BLaER1 (cell line): Measurements from ENCODE around the gene PPIE.

Experiments used
- H3K27ac ChIP-seq: shearing (Covaris generic); formaldehyde crosslinking; 2 replicates; pipeline ENCODE4 v1.8.1; 2022
- H3K27me3 ChIP-seq: shearing (Covaris generic); formaldehyde crosslinking; 2 replicates; pipeline ENCODE4 v1.8.1; 2022
- H3K36me3 ChIP-seq: shearing (Covaris generic); formaldehyde crosslinking; 2 replicates; pipeline ENCODE4 v1.8.1; 2022
- H3K4me1 ChIP-seq: shearing (Covaris generic); formaldehyde crosslinking; 2 replicates; pipeline ENCODE4 v1.8.1; 2022
- H3K4me2 ChIP-seq: shearing (Covaris generic); formaldehyde crosslinking; 2 replicates; pipeline ENCODE4 v1.8.1; 2022
- H3K4me3 ChIP-seq: shearing (Covaris generic); formaldehyde crosslinking; 2 replicates; pipeline ENCODE4 v1.8.1; 2022
- H3K9ac ChIP-seq: shearing (Covaris generic); formaldehyde crosslinking; 2 replicates; pipeline ENCODE4 v1.8.1; 2022
- H3K9me3 ChIP-seq: shearing (Covaris generic); formaldehyde crosslinking; 2 replicates; pipeline ENCODE4 v1.8.1; 2022
- H4K20me1 ChIP-seq: shearing (Covaris generic); formaldehyde crosslinking; 2 replicates; pipeline ENCODE4 v1.8.1; 2022
- Cebpa-rat ChIP-seq: shearing (Covaris generic); IDR thresholded peaks from 2 replicates; pipeline ENCODE4 v1.8.1; 2022

PPIE gene

GRCh38 chr1:39738622-39739366 is at the start of gene PPIE:
Gene PPIE, plus strand, starts transcription at chr1:39738882. Its CDS starts 19 bp downstream, at chr1:39738901.
- H4K20me1 ChIP-seq, result no peaks in the 10 kb centered on the region
- no peaks in the 10 kb centered on the region for H3K27me3 ChIP-seq
- peak within 1 kb of the TSS; percentile 74 for H3K4me3 ChIP-seq
- H3K9me3 ChIP-seq, result no peaks in the 10 kb centered on the region
- H3K9ac ChIP-seq, result peak within 1 kb of the TSS; percentile 83
- H3K36me3 ChIP-seq, result peaks cover 31% of the 10 kb centered on the region
- H3K4me2 ChIP-seq, result peak within 1 kb of the TSS; percentile 95
- TF ChIP-seq Cebpa-rat, result no peak
- H3K27ac ChIP-seq, result peak within 1 kb of the TSS; percentile 86
- peaks cover 30% of the 10 kb centered on the region for H3K4me1 ChIP-seq

DNA sequence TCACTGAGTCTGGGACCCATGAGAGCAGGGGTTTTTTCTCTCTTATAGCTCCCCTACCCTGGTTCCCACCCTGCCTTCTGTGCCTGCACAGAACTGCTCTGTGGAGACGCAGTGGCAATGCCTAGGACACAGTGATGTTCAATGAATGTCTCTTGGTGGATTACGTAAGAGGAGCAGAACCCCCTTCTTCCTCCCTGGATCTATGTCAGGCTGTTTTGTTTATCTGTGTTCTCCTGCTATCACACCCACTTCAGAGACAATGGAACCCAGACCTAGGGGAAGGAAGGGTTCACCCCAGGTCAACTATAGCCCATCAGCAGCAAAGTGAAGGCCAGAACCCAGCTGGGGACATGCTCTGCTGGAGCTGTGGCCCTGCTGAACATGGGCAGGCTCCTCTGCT is 49.5 kb upstream of the PPIE start:
- no peak for TF ChIP-seq Cebpa-rat
- peaks cover 20% of the 10 kb centered on the region for H3K4me1 ChIP-seq
- no peaks in the 10 kb centered on the region for H3K36me3 ChIP-seq
- H3K4me2 ChIP-seq, result peak overlapping the region; percentile 45
- no peak overlapping the region for H3K4me3 ChIP-seq
- no peak overlapping the region for H3K27ac ChIP-seq
- H3K9me3 ChIP-seq, result no peaks in the 10 kb centered on the region
- no peak overlapping the region for H3K9ac ChIP-seq
- 0 out of 2 replicates have a peak, but pooled peaks cover 6% of the 10 kb centered on the region for H4K20me1 ChIP-seq
- H3K27me3 ChIP-seq, result peaks cover 24% of the 10 kb centered on the region; the same call in 1 of the 2 replicates

DNA sequence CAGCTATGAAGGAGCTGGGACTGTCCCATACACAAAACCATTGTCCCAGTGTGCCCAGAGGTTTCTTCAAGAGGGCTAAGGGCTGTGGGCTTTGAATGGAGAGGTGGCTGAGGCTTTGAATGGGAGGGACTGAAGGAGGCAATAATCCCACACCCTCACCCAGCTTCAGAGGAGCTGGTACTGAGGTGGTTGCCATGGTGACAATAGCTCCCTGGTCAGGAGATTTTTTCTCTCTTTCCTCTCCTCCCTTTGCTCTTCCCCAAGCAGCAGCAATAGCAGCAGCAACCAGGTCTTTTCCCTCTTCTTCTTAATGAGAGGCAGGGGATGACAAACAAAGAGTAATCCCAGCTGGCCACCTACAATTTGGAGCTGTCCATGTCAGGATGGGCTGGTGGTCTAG is 49.0 kb upstream of the PPIE start:
- no peak for TF ChIP-seq Cebpa-rat
- 0 out of 2 replicates have a peak, but pooled peaks cover 6% of the 10 kb centered on the region for H4K20me1 ChIP-seq
- peaks cover 24% of the 10 kb centered on the region; the same call in 1 of the 2 replicates for H3K27me3 ChIP-seq
- no peak overlapping the region for H3K9ac ChIP-seq
- no peak overlapping the region for H3K4me3 ChIP-seq
- H3K4me1 ChIP-seq, result peaks cover 20% of the 10 kb centered on the region
- no peak overlapping the region for H3K27ac ChIP-seq
- H3K9me3 ChIP-seq, result no peaks in the 10 kb centered on the region
- no peaks in the 10 kb centered on the region for H3K36me3 ChIP-seq
- peak overlapping the region; percentile 45 for H3K4me2 ChIP-seq

- H3K4me3 ChIP-seq, result no peak overlapping the region
- TF ChIP-seq Cebpa-rat, result no peak
- H4K20me1 ChIP-seq, result 0 out of 2 replicates have a peak, but pooled peaks cover 6% of the 10 kb centered on the region
- no peaks in the 10 kb centered on the region for H3K36me3 ChIP-seq
- no peaks in the 10 kb centered on the region for H3K9me3 ChIP-seq
- H3K4me2 ChIP-seq, result no peak overlapping the region
- H3K27ac ChIP-seq, result no peak overlapping the region
- H3K4me1 ChIP-seq, result peaks cover 20% of the 10 kb centered on the region
- H3K27me3 ChIP-seq, result peaks cover 24% of the 10 kb centered on the region; the same call in 1 of the 2 replicates
- H3K9ac ChIP-seq, result no peak overlapping the region
Observed at GRCh38 chr1:39690225-39690624, 48.5 kb upstream of the PPIE start.

GRCh38 chr1:39690794-39691382 is 47.8 kb upstream of the PPIE start:
- Histone ChIP-seq H3K9ac (no peak overlapping the region), H3K9me3 (no peaks in the 10 kb centered on the region), H3K4me3 (peak overlapping the region; percentile 63), H3K36me3 (no peaks in the 10 kb centered on the region), H3K27ac (no peak overlapping the region), H4K20me1 (0 out of 2 replicates have a peak, but pooled peaks cover 6% of the 10 kb centered on the region), H3K4me2 (peak overlapping the region; percentile 96), H3K27me3 (peaks cover 24% of the 10 kb centered on the region; the same call in 1 of the 2 replicates), H3K4me1 (peaks cover 20% of the 10 kb centered on the region)
- no peak for TF ChIP-seq Cebpa-rat

- no peak within 1 kb of the TSS for H3K27ac ChIP-seq
- no peaks in the 10 kb centered on the region for H3K9me3 ChIP-seq
- no peak for TF ChIP-seq Cebpa-rat
- peaks cover 24% of the 10 kb centered on the region; the same call in 1 of the 2 replicates for H3K27me3 ChIP-seq
- H3K4me2 ChIP-seq, result peak within 1 kb of the TSS; percentile 96
- no peaks in the 10 kb centered on the region for H3K36me3 ChIP-seq
- H3K9ac ChIP-seq, result no peak within 1 kb of the TSS
- peaks cover 20% of the 10 kb centered on the region for H3K4me1 ChIP-seq
- 0 out of 2 replicates have a peak, but pooled peaks cover 6% of the 10 kb centered on the region for H4K20me1 ChIP-seq
- peak within 1 kb of the TSS; percentile 63 for H3K4me3 ChIP-seq
Observed at GRCh38 chr1:39691383-39692151, 47.1 kb upstream of the PPIE start, which contains the start of gene HPCAL4. Gene HPCAL4, minus strand, starts transcription at chr1:39691433. Its CDS starts 6,830 bp downstream, at chr1:39684603.

- H3K9me3 ChIP-seq, result no peaks in the 10 kb centered on the region
- H3K27ac ChIP-seq, result no peak overlapping the region
- H3K4me1 ChIP-seq, result peaks cover 20% of the 10 kb centered on the region
- H3K27me3 ChIP-seq, result peaks cover 24% of the 10 kb centered on the region; the same call in 1 of the 2 replicates
- no peak for TF ChIP-seq Cebpa-rat
- H4K20me1 ChIP-seq, result 0 out of 2 replicates have a peak, but pooled peaks cover 6% of the 10 kb centered on the region
- no peak overlapping the region for H3K4me3 ChIP-seq
- no peak overlapping the region for H3K9ac ChIP-seq
- H3K4me2 ChIP-seq, result no peak overlapping the region
- H3K36me3 ChIP-seq, result no peaks in the 10 kb centered on the region
Observed at GRCh38 chr1:39692152-39693074, 46.3 kb upstream of the PPIE start.

DNA sequence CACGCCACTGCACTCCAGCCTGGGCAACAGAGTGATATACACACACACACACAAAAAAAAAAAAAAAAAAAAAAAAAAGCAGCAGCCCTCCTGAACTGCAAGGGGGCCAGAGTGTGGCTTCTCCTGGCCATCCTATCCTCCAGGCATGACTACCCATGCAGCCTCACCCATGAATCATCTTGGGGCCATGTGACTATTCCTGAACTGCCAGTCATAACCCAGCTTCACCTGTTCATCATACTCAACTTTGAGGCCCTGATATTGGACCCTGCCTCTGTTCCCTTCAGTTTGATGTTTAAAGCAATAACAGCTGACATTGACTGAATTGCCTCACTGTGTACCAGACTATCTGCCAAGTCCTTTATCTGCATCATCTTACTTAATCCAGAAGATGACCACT is 44.7 kb upstream of the PPIE start:
- no peak overlapping the region for H3K4me2 ChIP-seq
- H3K9me3 ChIP-seq, result no peaks in the 10 kb centered on the region
- no peak overlapping the region for H3K27ac ChIP-seq
- TF ChIP-seq Cebpa-rat, result no peak
- 0 out of 2 replicates have a peak, but pooled peaks cover 6% of the 10 kb centered on the region for H4K20me1 ChIP-seq
- H3K27me3 ChIP-seq, result peaks cover 24% of the 10 kb centered on the region; the same call in 1 of the 2 replicates
- H3K4me1 ChIP-seq, result peaks cover 20% of the 10 kb centered on the region
- no peak overlapping the region for H3K9ac ChIP-seq
- no peaks in the 10 kb centered on the region for H3K36me3 ChIP-seq
- no peak overlapping the region for H3K4me3 ChIP-seq
